ENCODE results near the gene PPA1.
"Not testable (repeated sequence)": the region's sequence is repeated elsewhere in the genome, so short reads cannot be mapped to it uniquely, and the experiment has no call there.

PPA1 gene

GRCh38 chr10:70164163-70164562, 69.1 kb downstream of the PPA1 start:
- no peak for DNase-seq

DNA sequence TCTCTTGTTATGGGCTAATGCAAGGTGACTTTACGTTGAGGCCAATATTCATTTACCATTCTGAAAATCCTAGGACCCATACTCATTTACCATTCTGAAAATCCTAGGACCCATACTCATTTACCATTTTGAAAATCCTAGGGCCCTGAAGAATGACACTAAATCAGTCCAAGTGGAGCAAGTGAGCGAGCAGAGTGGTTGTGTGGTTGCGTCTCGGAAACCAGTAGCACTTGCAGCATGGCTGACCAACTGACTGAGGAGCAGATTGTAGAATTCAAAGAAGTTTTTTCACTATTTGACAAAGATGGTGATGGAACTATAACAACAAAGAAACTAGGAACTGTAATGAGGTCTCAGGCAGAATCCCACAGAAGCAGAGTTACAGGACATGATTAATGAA, 69.8 kb downstream of the PPA1 start:
- DNase-seq = no peak

DNA sequence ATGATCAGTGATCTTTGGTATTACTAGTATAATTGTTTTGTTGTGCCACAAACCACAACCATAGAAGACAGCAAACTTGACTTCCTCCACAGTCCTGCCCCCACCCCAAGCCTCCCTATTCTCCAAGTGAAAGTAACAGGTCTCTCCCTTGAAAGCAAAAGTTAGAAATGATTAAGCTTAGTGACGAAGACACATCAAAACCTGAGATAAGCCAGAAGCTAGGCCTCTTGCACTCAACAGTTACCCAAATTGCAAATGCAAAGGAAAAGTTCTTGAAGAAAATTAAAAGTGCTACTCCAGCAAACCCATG, 70.4 kb downstream of the PPA1 start:
- no peak for DNase-seq

- DNase-seq = no peak
These were observed 70.9 kb downstream of the PPA1 start for GRCh38 chr10:70162151-70162891.

GRCh38 chr10:70160798-70161197, 72.4 kb downstream of the PPA1 start:
- no peak for DNase-seq

DNA sequence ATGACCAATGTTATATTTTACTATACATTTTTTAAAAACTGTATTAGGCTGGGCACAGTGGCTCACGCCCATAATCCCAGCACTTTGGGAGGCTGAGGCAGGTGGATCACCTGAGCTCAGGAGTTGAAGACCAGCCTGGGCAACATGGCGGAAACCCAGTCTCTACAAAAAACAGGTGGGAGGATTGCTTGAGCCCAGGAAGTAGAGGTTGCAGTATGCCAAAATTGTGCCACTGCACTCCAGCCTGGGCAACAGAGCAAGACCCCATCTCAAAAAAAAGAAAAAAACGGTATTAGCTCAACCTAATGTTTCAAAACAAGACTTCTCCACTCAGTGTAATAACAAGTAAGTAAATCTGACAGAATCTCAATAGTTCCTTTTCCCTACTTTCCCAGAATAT, 73.9 kb downstream of the PPA1 start:
- not testable (repeated sequence) for DNase-seq

DNA sequence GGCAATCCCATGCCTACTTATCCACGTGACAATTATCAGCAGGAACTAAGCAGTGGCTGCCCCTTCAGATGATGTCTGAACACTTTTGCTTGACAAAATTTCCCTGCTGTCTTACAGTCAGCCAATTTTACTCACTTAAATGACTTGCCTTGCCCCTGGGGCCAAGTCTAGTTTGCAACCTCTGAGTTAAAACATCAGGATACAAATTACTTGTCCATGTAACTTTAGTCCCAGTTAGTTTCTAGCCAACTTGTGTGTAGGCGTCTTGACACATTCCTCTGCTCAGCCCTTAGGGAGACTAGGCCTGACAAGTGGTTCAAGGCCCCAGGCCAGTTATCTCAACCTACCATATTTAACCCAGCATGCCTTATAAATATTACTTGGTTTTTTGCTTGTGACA, 75.1 kb downstream of the PPA1 start:
- DNase-seq = no peak

DNA sequence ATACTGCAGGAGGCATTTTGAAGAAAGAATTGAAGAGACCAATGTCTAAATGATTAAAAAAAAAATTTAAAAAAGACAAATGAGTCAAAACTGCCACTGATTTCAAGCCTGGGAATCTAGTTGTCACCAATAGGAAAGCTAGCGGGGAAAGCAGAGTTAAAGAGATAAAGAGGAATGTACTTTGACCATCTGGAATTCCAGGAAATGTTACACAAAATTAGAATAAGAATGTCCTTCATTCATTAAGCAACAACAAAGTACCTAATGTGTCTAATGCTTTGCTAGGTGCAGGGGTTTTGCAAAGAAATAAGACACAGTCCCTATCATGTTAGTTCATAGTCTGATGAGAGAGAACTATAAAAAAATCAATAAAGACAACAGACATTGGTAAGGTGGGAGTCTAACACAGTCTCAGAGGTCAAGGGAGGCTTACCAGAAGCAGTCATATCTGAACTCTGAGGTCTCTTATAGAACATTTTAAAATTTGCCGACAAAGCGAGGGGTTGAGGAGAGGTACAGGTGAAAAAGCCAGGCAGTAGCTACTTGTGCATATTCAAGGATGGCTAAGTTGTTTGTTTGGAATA, 77.9 kb downstream of the PPA1 start:
- DNase-seq = no peak

Measured in NCI-H1092 treated with DMSO at 0.1 percent for 48 hours (cell line).